ENCODE results near the gene CASP12. TPM values are rescaled to one million over a fixed set of nuclear protein-coding genes. Genes with fewer than 3 reads are reported as not detected.

CASP12 gene
- total RNA-seq, 1 donor from 2014 or later: not detected

- Mint-ChIP-seq H3K9me3 (no peaks in the 10 kb centered on the region), H3K4me1 (ENCODE audit: low read depth) (peaks cover 29% of the 10 kb centered on the region), H3K27me3 (ENCODE audit: low read depth) (no peaks in the 10 kb centered on the region), H3K36me3 (ENCODE audit: low read depth) (no peaks in the 10 kb centered on the region), H3K27ac (no peak overlapping the region), H3K4me3 (ENCODE audit: low read depth) (no peak overlapping the region)
- DNase-seq (ENCODE audit: low spot score): no peak
- intact Hi-C loops (cut with micrococcal nuclease): no loop called here
These were observed 18.6 kb downstream of the CASP12 start for GRCh38 chr11:104879514-104880190.

- no peaks in the 10 kb centered on the region for H3K36me3 Mint-ChIP-seq (ENCODE audit: low read depth)
- no peaks in the 10 kb centered on the region for H3K27me3 Mint-ChIP-seq (ENCODE audit: low read depth)
- no peak for DNase-seq (ENCODE audit: low spot score)
- no peak overlapping the region for H3K4me3 Mint-ChIP-seq (ENCODE audit: low read depth)
- peaks cover 25% of the 10 kb centered on the region for H3K4me1 Mint-ChIP-seq (ENCODE audit: low read depth)
- no peak overlapping the region for H3K27ac Mint-ChIP-seq
- no peaks in the 10 kb centered on the region for H3K9me3 Mint-ChIP-seq
- intact Hi-C loops (cut with micrococcal nuclease): loop anchor here (1.0 kb wide), 1 partner anchor 171 kb away; no protein-coding TSS in a partner anchor
These were observed 21.3 kb downstream of the CASP12 start for GRCh38 chr11:104876861-104877431.

DNA sequence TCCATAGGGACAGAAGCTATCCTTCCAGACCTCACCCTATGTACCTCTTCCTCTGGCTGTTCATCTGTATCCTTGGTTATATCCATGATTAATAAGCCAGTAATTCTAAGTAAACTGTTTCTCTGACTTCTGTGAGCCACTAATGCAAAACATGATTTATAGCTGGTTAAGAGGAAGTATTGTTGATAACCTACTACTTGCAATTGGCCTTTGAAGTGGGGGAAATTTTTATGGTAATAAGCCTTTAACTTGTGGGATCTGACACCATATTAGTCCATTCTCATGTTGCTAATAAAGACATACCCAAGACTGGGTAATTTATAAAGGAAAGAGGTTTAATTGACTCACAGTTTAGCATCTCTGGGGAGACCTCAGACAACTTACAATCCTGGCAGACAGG, 21.9 kb downstream of the CASP12 start:
- H3K4me3 Mint-ChIP-seq (ENCODE audit: low read depth): peak overlapping the region; percentile 46
- H3K27me3 Mint-ChIP-seq (ENCODE audit: low read depth): no peaks in the 10 kb centered on the region
- no peaks in the 10 kb centered on the region for H3K9me3 Mint-ChIP-seq
- H3K36me3 Mint-ChIP-seq (ENCODE audit: low read depth): no peaks in the 10 kb centered on the region
- DNase-seq (ENCODE audit: low spot score): no peak
- peaks cover 25% of the 10 kb centered on the region for H3K4me1 Mint-ChIP-seq (ENCODE audit: low read depth)
- no peak overlapping the region for H3K27ac Mint-ChIP-seq
- intact Hi-C loops (cut with micrococcal nuclease): no loop called here

DNA sequence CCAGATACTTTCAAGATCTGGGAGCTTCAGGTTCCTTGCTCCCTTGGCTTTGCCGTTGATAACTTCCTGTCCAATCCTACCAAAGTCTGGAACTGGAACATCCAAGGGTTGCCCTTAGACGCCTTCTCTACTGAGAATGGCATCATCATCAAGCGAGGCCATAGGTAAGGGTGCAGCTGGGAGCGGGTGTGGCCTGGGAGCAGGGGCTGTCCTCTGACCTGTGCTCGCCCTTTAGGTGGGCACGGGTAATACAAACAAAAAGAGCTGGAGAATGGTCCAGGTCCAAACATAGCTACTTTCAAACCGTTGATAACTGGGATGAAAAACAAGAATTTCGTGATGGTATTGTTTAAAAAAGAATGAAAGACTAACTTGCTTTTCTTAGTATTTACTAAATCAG, 25.0 kb downstream of the CASP12 start:
- Mint-ChIP-seq H3K36me3 (ENCODE audit: low read depth) (no peaks in the 10 kb centered on the region), H3K27me3 (ENCODE audit: low read depth) (no peaks in the 10 kb centered on the region), H3K4me1 (ENCODE audit: low read depth) (peaks cover 26% of the 10 kb centered on the region), H3K9me3 (no peaks in the 10 kb centered on the region), H3K4me3 (ENCODE audit: low read depth) (no peak overlapping the region), H3K27ac (no peak overlapping the region)
- intact Hi-C loops (cut with micrococcal nuclease): no loop called here
- no peak for DNase-seq (ENCODE audit: low spot score)

DNA sequence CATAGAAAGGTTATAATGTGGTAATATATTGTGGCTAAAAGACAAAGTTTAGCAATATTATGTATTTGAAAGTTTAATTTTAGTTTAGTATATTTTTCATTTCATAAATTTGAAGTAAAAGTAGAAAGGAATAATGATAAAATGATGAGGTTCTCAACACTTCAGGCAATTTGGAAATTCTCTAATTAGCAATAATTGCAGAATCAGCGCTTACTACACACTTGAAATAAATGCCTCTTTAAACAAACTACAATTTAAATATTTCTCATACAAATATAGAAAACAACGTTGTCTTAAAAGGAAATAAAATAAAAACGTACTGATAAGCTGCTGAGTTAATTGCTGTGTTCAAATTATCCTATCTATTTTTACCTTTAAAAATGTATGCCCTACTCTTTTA, 25.9 kb downstream of the CASP12 start:
- no peak for DNase-seq (ENCODE audit: low spot score)
- no peaks in the 10 kb centered on the region for H3K9me3 Mint-ChIP-seq
- no peaks in the 10 kb centered on the region for H3K36me3 Mint-ChIP-seq (ENCODE audit: low read depth)
- intact Hi-C loops (cut with micrococcal nuclease): no loop called here
- H3K4me3 Mint-ChIP-seq (ENCODE audit: low read depth): no peak overlapping the region
- H3K27me3 Mint-ChIP-seq (ENCODE audit: low read depth): peaks cover under 1% of the 10 kb centered on the region
- peaks cover 19% of the 10 kb centered on the region for H3K4me1 Mint-ChIP-seq (ENCODE audit: low read depth)
- H3K27ac Mint-ChIP-seq: no peak overlapping the region

DNA sequence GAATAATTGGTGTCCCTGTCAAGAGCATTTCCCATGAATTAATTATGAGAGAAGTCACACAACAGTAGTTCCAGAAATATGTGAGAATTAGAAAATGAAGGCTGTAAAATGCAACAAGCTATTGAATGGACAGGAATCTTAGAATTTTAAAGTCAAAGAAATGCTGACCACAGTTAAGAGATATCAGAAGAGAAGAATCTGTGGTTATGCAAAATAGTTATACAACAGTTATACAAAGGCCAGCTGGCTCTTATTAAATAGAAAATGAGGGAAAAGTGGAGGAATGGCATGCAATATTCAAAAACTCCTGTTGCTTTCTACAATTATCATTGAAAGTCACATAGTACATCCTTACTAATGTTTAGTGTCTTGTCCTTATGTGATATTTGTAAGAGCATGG, 27.4 kb downstream of the CASP12 start:
- intact Hi-C loops (cut with micrococcal nuclease): no loop called here

GRCh38 chr11:104866815-104867214, 31.4 kb downstream of the CASP12 start:
- intact Hi-C loops (cut with micrococcal nuclease): no loop called here

More for the DNA sequence above, 27.4 kb downstream of the CASP12 start:
- no peak for DNase-seq (ENCODE audit: low spot score)
- Mint-ChIP-seq H3K9me3 (peaks cover 2% of the 10 kb centered on the region), H3K27ac (no peak overlapping the region), H3K4me3 (ENCODE audit: low read depth) (no peak overlapping the region), H3K27me3 (ENCODE audit: low read depth) (peaks cover 2% of the 10 kb centered on the region), H3K36me3 (ENCODE audit: low read depth) (no peaks in the 10 kb centered on the region), H3K4me1 (ENCODE audit: low read depth) (peaks cover 5% of the 10 kb centered on the region)

GRCh38 chr11:104858882-104859775, 39.1 kb downstream of the CASP12 start:
- DNase-seq (ENCODE audit: low spot score): no peak
- Mint-ChIP-seq H3K4me3 (ENCODE audit: low read depth) (no peak overlapping the region), H3K27ac (no peak overlapping the region)

More at GRCh38 chr11:104866815-104867214, 31.4 kb downstream of the CASP12 start:
- H3K9me3 Mint-ChIP-seq: peaks cover 19% of the 10 kb centered on the region
- H3K4me1 Mint-ChIP-seq (ENCODE audit: low read depth): peaks cover 3% of the 10 kb centered on the region
- no peak overlapping the region for H3K27ac Mint-ChIP-seq
- peaks cover 2% of the 10 kb centered on the region for H3K27me3 Mint-ChIP-seq (ENCODE audit: low read depth)
- H3K36me3 Mint-ChIP-seq (ENCODE audit: low read depth): no peaks in the 10 kb centered on the region
- no peak overlapping the region for H3K4me3 Mint-ChIP-seq (ENCODE audit: low read depth)
- no peak for DNase-seq (ENCODE audit: low spot score)

DNA sequence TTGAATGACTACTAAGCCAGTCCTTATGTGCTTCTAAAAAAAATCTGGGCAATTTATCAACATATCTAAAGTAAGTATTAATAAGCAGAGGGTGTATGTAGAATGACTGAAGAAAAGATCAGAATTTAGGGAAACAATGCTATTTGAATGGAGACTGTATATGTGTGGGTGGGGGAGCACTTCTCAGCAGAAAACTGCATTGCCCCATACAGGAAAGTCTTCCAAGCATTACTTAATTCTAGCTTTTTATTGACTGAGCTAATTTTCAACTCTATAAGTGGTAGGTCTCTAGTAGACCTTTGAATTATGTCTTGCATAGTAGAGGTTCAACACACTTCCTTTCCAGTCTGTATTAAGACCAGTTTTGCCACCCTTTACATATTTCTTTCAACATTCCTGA, 41.7 kb downstream of the CASP12 start:
- H3K4me3 Mint-ChIP-seq (ENCODE audit: low read depth): no peak overlapping the region
- H3K36me3 Mint-ChIP-seq (ENCODE audit: low read depth): no peaks in the 10 kb centered on the region
- H3K9me3 Mint-ChIP-seq: no peaks in the 10 kb centered on the region
- intact Hi-C loops (cut with micrococcal nuclease): no loop called here
- DNase-seq (ENCODE audit: low spot score): no peak
- peaks cover 6% of the 10 kb centered on the region for H3K4me1 Mint-ChIP-seq (ENCODE audit: low read depth)
- H3K27ac Mint-ChIP-seq: no peak overlapping the region
- H3K27me3 Mint-ChIP-seq (ENCODE audit: low read depth): no peaks in the 10 kb centered on the region

More at GRCh38 chr11:104858882-104859775, 39.1 kb downstream of the CASP12 start:
- intact Hi-C loops (cut with micrococcal nuclease): no loop called here
- Mint-ChIP-seq H3K9me3 (no peaks in the 10 kb centered on the region), H3K4me1 (ENCODE audit: low read depth) (peaks cover 6% of the 10 kb centered on the region), H3K36me3 (ENCODE audit: low read depth) (no peaks in the 10 kb centered on the region), H3K27me3 (ENCODE audit: low read depth) (no peaks in the 10 kb centered on the region)

- Mint-ChIP-seq H3K27ac (no peak overlapping the region), H3K4me1 (ENCODE audit: low read depth) (peaks cover 6% of the 10 kb centered on the region), H3K27me3 (ENCODE audit: low read depth) (no peaks in the 10 kb centered on the region), H3K36me3 (ENCODE audit: low read depth) (no peaks in the 10 kb centered on the region), H3K4me3 (ENCODE audit: low read depth) (no peak overlapping the region), H3K9me3 (no peaks in the 10 kb centered on the region)
- intact Hi-C loops (cut with micrococcal nuclease): no loop called here
- no peak for DNase-seq (ENCODE audit: low spot score)
These were observed 42.3 kb downstream of the CASP12 start for GRCh38 chr11:104855965-104856364.

- Mint-ChIP-seq H3K27ac (no peak overlapping the region), H3K9me3 (no peaks in the 10 kb centered on the region), H3K4me1 (ENCODE audit: low read depth) (no peaks in the 10 kb centered on the region), H3K27me3 (ENCODE audit: low read depth) (no peaks in the 10 kb centered on the region), H3K36me3 (ENCODE audit: low read depth) (no peaks in the 10 kb centered on the region), H3K4me3 (ENCODE audit: low read depth) (no peak overlapping the region)
- intact Hi-C loops (cut with micrococcal nuclease): no loop called here
- no peak for DNase-seq (ENCODE audit: low spot score)
These were observed 45.0 kb downstream of the CASP12 start for GRCh38 chr11:104853276-104853675.

DNA sequence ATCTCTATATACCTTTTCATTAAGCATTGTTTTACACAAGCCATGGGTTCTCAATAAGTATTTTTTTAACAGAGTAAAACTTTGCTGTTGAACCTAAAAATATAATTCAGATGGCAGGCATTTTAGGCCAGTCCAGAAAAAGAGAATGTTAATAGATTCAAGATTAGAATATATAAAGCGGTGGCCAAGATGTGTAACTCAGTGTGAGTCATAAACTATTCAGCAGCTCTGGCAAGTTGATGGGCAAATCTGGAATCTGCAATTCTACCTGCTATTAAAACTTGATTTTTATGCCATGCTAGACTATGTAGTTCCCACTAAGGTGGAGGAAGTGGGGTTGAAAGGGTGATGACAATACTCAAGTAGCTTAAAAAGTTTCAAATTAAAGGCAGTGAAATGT, 45.4 kb downstream of the CASP12 start:
- no peaks in the 10 kb centered on the region for H3K9me3 Mint-ChIP-seq
- intact Hi-C loops (cut with micrococcal nuclease): no loop called here
- no peak for DNase-seq (ENCODE audit: low spot score)
- H3K36me3 Mint-ChIP-seq (ENCODE audit: low read depth): no peaks in the 10 kb centered on the region
- no peaks in the 10 kb centered on the region for H3K27me3 Mint-ChIP-seq (ENCODE audit: low read depth)
- no peak overlapping the region for H3K27ac Mint-ChIP-seq
- H3K4me1 Mint-ChIP-seq (ENCODE audit: low read depth): no peaks in the 10 kb centered on the region
- no peak overlapping the region for H3K4me3 Mint-ChIP-seq (ENCODE audit: low read depth)

DNA sequence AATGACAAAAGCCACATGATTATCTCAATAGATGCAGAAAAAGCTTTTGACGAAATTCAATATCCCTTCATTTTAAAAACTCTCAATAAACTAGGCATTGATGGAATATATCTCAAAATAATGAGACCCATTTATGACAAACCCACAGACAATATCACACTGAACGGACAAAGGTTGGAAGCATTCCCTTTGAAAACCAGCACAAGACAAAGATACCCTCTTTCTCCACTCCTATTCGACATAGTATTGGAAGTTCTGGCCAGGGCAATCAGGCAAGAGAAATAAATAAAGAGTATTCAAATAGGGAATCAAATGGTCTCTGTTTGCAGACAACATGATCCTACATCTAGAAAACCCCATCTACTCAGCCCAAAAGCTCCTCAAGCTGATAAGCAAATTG, 52.0 kb downstream of the CASP12 start:
- Mint-ChIP-seq H3K36me3 (ENCODE audit: low read depth) (no peaks in the 10 kb centered on the region), H3K9me3 (no peaks in the 10 kb centered on the region), H3K4me1 (ENCODE audit: low read depth) (no peaks in the 10 kb centered on the region), H3K27ac (no peak overlapping the region), H3K27me3 (ENCODE audit: low read depth) (peaks cover 3% of the 10 kb centered on the region), H3K4me3 (ENCODE audit: low read depth) (no peak overlapping the region)
- intact Hi-C loops (cut with micrococcal nuclease): no loop called here
- no peak for DNase-seq (ENCODE audit: low spot score)

Data from activated T-helper 2 cell treated with anti-CD3 and anti-CD28 coated beads, Interferon-gamma antibody, Interleukin-2, Interleukin-4, amounts not matched to agents 10 μg/mL and 5 μg/mL and 100 μg/mL, durations not matched to agents 14 hours and 24 hours and 36 hours (primary cell).